Body of pancreas (tissue), 4 donors: ENCODE measurements around the gene KCTD10. TPM values are rescaled to one million over a fixed set of nuclear protein-coding genes. Genes with fewer than 3 reads are reported as not detected.

Experiments
- ATAC-seq: fragments of 150-250 bp; one replicate; pipeline ENCODE4 v1.9.1; 2016
- DNase-seq, 4 donors: peaks; one replicate each; pipeline ENCODE4 v3.0.0-alpha.2; 2019
- H3K27ac ChIP-seq, 4 donors: fragments of 200-600 bp; sonication (generic); 1 replicate in 3 of 4; 2 replicates in 1 of 4; pipeline versions ENCODE4 v1.5.1 to v1.6.1; 2016 to 2019; ENCODE audit warnings: mild to moderate bottlenecking in 1 of 4, mixed read lengths in 1 of 4, moderate library complexity in 1 of 4
- H3K27me3 ChIP-seq, 2 donors: fragments of 200-600 bp; sonication (generic); one replicate each; pipeline ENCODE4 v1.6.0; 2016; ENCODE audit warnings: mild to moderate bottlenecking in 1 of 2
- H3K36me3 ChIP-seq, 2 donors: fragments of 200-600 bp; sonication (generic); replicated peaks in 1 of 2; 2 replicates each; pipeline ENCODE4 v1.5.1; 2016; ENCODE audit warnings: low read depth in 2 of 2; ENCODE audit not compliant: insufficient read depth in 1 of 2
- H3K4me1 ChIP-seq: fragments of 200-600 bp; sonication (generic); one replicate; pipeline ENCODE4 v1.6.0; 2016
- H3K4me3 ChIP-seq, 2 donors: fragments of 200-600 bp; sonication (generic); 1 replicate in 1 of 2; 2 replicates in 1 of 2; pipeline ENCODE4 v1.5.1; 2016 to 2019
- H3K9me3 ChIP-seq, 3 donors: fragments of 200-600 bp; sonication (generic); 1 replicate in 2 of 3; 2 replicates in 1 of 3; pipeline ENCODE4 v1.5.1; 2016
- CTCF ChIP-seq, 7 experiments: fragments of 450-650 bp in 4 of 7; fragments of 200-600 bp in 3 of 7; sonication (generic) in 3 of 7; IDR thresholded peaks; one replicate each; pipeline ENCODE4 v1.5.1; 2016 to 2019; ENCODE audit warnings: antibody characterized with exemption in 7 of 7
- POLR2A ChIP-seq, 3 donors: fragments of 450-650 bp; IDR thresholded peaks; one replicate each; pipeline ENCODE4 v1.6.1; 2016; ENCODE audit warnings: antibody characterized with exemption in 3 of 3, mild to moderate bottlenecking in 2 of 3
- WGBS, 2 donors: methylation state at CpG; one replicate each; pipeline ENCODE4 v1.1.5; 2017; 5-methylcytosine and 5-hydroxymethylcytosine counted together
- intact Hi-C: fragments of 100-400 bp; cut with DNase I; formaldehyde crosslinking; loops from one replicate; pipeline ENCODE4 v1.15.1; 2023
- total RNA-seq, 2 donors: library from RNA; depleted of rRNA; stranded (reverse); fragments of >200 nt; gene quantifications; one replicate each; pipeline ENCODE4 v1.1.0, GENCODE V29; 2016

KCTD10 gene
- total RNA-seq, 2 donors from 2014 or later = 18.2 to 28.3 TPM

DNA sequence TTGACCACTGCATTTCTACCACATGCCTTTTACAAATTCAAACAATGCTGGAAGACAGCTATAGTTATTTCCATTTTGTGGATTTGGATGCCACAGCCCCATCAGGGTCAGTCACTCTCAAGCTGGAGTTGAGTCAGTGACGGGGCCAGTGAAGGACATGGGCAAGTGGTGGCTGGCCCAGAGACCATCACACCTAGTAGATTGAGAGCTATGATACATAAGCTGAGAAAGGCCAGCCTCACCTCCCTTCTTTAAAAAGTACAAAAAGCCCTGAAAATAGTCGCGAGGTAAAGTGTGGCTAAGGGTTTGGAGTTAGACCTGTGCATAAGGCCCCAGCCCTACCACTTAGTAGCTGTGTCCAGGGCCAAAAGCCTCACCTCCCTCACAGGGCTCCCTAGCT is 4.1 kb downstream of the KCTD10 start:
- intact Hi-C loops = no loop called here
- no peak overlapping the region for H3K4me3 ChIP-seq
- TF ChIP-seq POLR2A (IDR thresholded peaks at IDR 0.05) (no peak), CTCF (IDR thresholded peaks at IDR 0.05) (no peak)
- DNase-seq (no peak), ATAC-seq (no peak)
- no peak overlapping the region for H3K27ac ChIP-seq
- H3K4me1 ChIP-seq = peaks cover 16% of the 10 kb centered on the region
- no peaks in the 10 kb centered on the region for H3K9me3 ChIP-seq
- no peaks in the 10 kb centered on the region for H3K27me3 ChIP-seq
- WGBS, 2 donors = 86 to 91% methylated on average over 3 of the region's 3 CpGs
- H3K36me3 ChIP-seq = peaks cover 0 to 1% of the 10 kb centered on the region in 2 donors

- H3K36me3 ChIP-seq = peaks cover 0 to 1% of the 10 kb centered on the region in 2 donors
- DNase-seq (no peak), ATAC-seq (no peak)
- H3K9me3 ChIP-seq = no peaks in the 10 kb centered on the region
- WGBS, 2 donors = 89 to 97% methylated on average over 6 to 10 of the region's 10 CpGs
- no peak overlapping the region for H3K4me3 ChIP-seq
- H3K4me1 ChIP-seq = peaks cover 6% of the 10 kb centered on the region
- TF ChIP-seq CTCF (IDR thresholded peaks at IDR 0.05) (no peak), POLR2A (IDR thresholded peaks at IDR 0.05) (no peak)
- intact Hi-C loops = no loop called here
- H3K27me3 ChIP-seq = no peaks in the 10 kb centered on the region
- H3K27ac ChIP-seq = no peak overlapping the region
Observed at GRCh38 chr12:109469517-109469916, 7.6 kb downstream of the KCTD10 start.

DNA sequence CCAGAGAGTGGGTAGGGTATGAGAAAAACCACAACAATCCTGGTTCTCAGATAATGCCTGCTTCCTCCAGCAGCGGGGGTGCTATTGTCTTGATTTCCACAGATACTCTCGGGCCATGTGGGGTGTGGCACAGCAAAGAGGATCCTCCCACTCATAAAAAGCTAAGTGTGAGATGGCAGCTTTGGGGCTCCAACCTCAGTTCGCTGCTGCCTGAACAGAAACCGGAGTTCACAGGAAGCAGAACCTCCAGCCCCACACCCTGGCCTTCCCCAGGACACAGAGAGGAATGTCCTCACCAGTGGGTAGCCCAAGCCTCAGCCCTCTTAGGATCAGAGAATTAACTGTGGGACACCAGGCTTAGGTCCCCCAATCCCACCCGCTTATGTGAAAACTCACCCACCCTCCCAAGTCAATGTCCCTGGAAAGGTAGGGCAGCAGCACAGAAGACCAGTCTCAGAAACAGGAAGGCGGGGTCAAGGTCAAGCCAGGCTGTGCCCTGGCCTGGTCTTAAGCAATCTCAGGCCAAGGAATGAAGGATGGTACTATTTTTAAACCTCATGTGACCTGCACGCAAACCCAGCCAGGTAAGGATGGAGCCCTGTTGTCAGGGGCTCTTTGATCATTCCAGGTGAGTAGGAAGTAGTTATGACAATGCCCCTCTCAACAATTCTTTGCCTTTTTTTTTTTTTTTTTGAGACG is 9.0 kb downstream of the KCTD10 start:
- no peaks in the 10 kb centered on the region for H3K9me3 ChIP-seq
- H3K4me1 ChIP-seq = peaks cover 16% of the 10 kb centered on the region
- H3K4me3 ChIP-seq = no peak overlapping the region
- H3K27ac ChIP-seq = no peak overlapping the region
- intact Hi-C loops = no loop called here
- H3K36me3 ChIP-seq = peaks cover 0 to 1% of the 10 kb centered on the region in 2 donors
- WGBS, 2 donors = 76 to 85% methylated on average over 7 to 8 of the region's 8 CpGs
- TF ChIP-seq POLR2A (IDR thresholded peaks at IDR 0.05) = no peak
- TF ChIP-seq CTCF (IDR thresholded peaks at IDR 0.05) = no peak
- no peaks in the 10 kb centered on the region for H3K27me3 ChIP-seq
- no peak for ATAC-seq
- DNase-seq = no peak

DNA sequence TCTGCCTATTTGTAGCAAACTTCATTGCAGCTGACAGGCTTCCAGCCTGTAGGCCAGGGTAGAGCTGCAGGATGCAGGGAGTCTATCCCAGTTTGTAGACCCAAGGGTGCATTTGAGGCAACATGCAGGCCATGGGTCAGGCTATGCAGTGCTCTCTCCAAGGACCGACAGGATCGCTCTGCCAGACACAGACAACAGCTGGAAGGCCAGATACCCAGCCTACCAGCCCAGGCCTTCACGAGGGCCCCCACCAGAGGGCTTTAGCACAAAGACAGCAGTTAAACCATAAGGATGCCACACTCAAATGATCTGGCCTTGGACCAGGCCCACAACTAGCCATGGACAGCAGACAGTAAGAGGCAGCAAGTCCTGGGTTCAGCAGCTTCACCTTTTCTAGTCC is 10.3 kb downstream of the KCTD10 start:
- no peak overlapping the region for H3K4me3 ChIP-seq
- TF ChIP-seq POLR2A (IDR thresholded peaks at IDR 0.05) (no peak), CTCF (IDR thresholded peaks at IDR 0.05) (no peak)
- no peaks in the 10 kb centered on the region for H3K9me3 ChIP-seq
- ATAC-seq = no peak
- H3K4me1 ChIP-seq = peaks cover 29% of the 10 kb centered on the region
- no peak for DNase-seq
- WGBS, 2 donors = 62 to 74% methylated on average over 3 of the region's 3 CpGs
- no peaks in the 10 kb centered on the region for H3K27me3 ChIP-seq
- H3K27ac ChIP-seq = no peak overlapping the region
- intact Hi-C loops = no loop called here
- H3K36me3 ChIP-seq = peaks cover 0 to 1% of the 10 kb centered on the region in 2 donors

DNA sequence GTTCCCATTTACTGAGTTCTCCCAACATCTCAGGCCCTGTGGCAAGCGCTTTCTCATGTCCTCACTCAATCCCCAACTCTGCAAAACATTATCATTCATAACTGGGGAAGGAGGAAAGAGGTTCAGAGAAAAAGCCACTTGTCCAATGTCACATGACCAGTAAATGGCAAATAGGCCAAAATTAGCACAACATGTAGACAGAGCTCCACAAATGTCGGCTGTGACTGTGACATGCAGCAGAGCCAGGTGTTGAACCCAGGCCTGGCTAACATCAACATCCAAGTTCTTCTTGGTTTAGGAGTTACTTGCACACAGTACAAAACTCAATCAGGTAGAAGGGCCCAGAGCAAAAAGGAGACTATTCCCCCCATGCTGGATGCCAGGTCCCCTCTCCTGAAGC is 10.8 kb downstream of the KCTD10 start:
- H3K4me3 ChIP-seq = no peak overlapping the region
- H3K27me3 ChIP-seq = no peaks in the 10 kb centered on the region
- intact Hi-C loops = no loop called here
- TF ChIP-seq CTCF (IDR thresholded peaks at IDR 0.05) (no peak), POLR2A (IDR thresholded peaks at IDR 0.05) (no peak)
- no peaks in the 10 kb centered on the region for H3K9me3 ChIP-seq
- H3K36me3 ChIP-seq = peaks cover 0 to 1% of the 10 kb centered on the region in 2 donors
- WGBS, 2 donors = 72 to 79% methylated on average over 2 of the region's 2 CpGs
- ATAC-seq = no peak
- no peak overlapping the region for H3K27ac ChIP-seq
- no peak for DNase-seq
- peaks cover 34% of the 10 kb centered on the region for H3K4me1 ChIP-seq
